Thyroid gland (tissue), 4 donors: ENCODE results near the gene MEAK7. TPM values are rescaled to one million over a fixed set of nuclear protein-coding genes. Genes with fewer than 3 reads are reported as not detected.

ENCODE experiments used
- DNase-seq, 2 donors: peaks; one replicate each; pipeline ENCODE4 v3.0.0-alpha.2; 2019
- H3K27ac ChIP-seq, 3 donors: fragments of 200-600 bp; sonication (generic); 1 replicate in 2 of 3; 2 replicates in 1 of 3; pipeline ENCODE4 v1.5.1; 2016 to 2019; ENCODE audit warnings: mild to moderate bottlenecking in 1 of 3, moderate library complexity in 1 of 3
- H3K27me3 ChIP-seq: fragments of 200-600 bp; sonication (generic); one replicate; pipeline ENCODE4 v1.5.1; 2019
- H3K36me3 ChIP-seq, 2 donors: fragments of 200-600 bp; sonication (generic); one replicate each; pipeline ENCODE4 v1.5.1; 2016 to 2019
- H3K4me1 ChIP-seq, 2 donors: fragments of 200-600 bp; sonication (generic); one replicate each; pipeline ENCODE4 v1.5.1; 2017 to 2019
- H3K4me3 ChIP-seq, 3 donors: fragments of 200-600 bp; sonication (generic); replicated peaks in 1 of 3; 1 replicate in 2 of 3; 2 replicates in 1 of 3; pipeline ENCODE4 v1.5.1; 2016; ENCODE audit warnings: mild to moderate bottlenecking in 1 of 3
- H3K9me3 ChIP-seq: fragments of 200-600 bp; sonication (generic); one replicate; pipeline ENCODE4 v1.5.1; 2017
- POLR2A ChIP-seq, 2 donors: fragments of 450-650 bp; IDR thresholded peaks; one replicate each; pipeline ENCODE4 v1.6.1; 2017; ENCODE audit warnings: antibody characterized with exemption in 2 of 2, mild to moderate bottlenecking in 2 of 2, moderate library complexity in 1 of 2
- WGBS, 2 donors: methylation state at CpG; one replicate each; pipeline ENCODE4 v1.1.5; 2017; 5-methylcytosine and 5-hydroxymethylcytosine counted together
- intact Hi-C: fragments of 100-400 bp; cut with DNase I; formaldehyde crosslinking; loops from one replicate; pipeline ENCODE4 v1.15.1; 2023
- total RNA-seq, 4 donors: library from RNA; depleted of rRNA; stranded (reverse); fragments of >200 nt; gene quantifications; one replicate each; pipeline ENCODE4 v1.2.3, GENCODE V29; 2016
- TF ChIP-seq, protein P1 (sequence below), 6 experiments: fragments of 200-600 bp in 3 of 6; fragments of 450-650 bp in 3 of 6; sonication (generic) in 3 of 6; IDR thresholded peaks; one replicate each; pipeline ENCODE4 v1.5.1; 2016 to 2019; ENCODE audit warnings: antibody characterized with exemption in 6 of 6, mild to moderate bottlenecking in 2 of 6, inconsistent platforms in 1 of 6, moderate library complexity in 1 of 6

Gene MEAK7
- total RNA-seq, 4 donors from 2014 or later, result 14.5 to 19.2 (median 16.3) TPM

DNA sequence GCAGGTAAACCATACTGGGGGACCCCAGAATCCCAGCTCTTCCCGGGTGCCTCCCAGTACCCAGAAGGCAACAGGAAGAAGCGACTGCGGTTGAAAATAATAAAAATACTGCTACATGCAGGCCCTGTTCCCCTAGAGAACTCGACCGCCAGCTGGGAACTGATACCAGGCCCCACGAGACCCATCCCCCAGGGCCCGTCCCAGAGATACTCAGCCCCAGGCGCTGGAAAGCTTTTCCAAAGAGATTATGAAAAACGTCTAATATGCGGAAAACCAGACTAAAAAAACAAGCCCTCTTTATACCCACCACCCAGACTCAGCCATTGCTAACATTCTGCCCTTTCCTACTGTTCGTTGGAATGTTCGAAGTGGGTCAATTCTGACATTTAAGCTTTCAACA lies 12.9 kb upstream of the MEAK7 start:
- Histone ChIP-seq H3K9me3 (no peaks in the 10 kb centered on the region), H3K36me3 (no peaks in the 10 kb centered on the region), H3K4me1 (peaks cover 4 to 7% of the 10 kb centered on the region in 2 donors), H3K27ac (no peak overlapping the region), H3K4me3 (no peak overlapping the region), H3K27me3 (no peaks in the 10 kb centered on the region)
- no peak for TF ChIP-seq POLR2A (IDR thresholded peaks at IDR 0.05)
- TF ChIP-seq, protein P1, sequence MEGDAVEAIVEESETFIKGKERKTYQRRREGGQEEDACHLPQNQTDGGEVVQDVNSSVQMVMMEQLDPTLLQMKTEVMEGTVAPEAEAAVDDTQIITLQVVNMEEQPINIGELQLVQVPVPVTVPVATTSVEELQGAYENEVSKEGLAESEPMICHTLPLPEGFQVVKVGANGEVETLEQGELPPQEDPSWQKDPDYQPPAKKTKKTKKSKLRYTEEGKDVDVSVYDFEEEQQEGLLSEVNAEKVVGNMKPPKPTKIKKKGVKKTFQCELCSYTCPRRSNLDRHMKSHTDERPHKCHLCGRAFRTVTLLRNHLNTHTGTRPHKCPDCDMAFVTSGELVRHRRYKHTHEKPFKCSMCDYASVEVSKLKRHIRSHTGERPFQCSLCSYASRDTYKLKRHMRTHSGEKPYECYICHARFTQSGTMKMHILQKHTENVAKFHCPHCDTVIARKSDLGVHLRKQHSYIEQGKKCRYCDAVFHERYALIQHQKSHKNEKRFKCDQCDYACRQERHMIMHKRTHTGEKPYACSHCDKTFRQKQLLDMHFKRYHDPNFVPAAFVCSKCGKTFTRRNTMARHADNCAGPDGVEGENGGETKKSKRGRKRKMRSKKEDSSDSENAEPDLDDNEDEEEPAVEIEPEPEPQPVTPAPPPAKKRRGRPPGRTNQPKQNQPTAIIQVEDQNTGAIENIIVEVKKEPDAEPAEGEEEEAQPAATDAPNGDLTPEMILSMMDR (IDR thresholded peaks at IDR 0.05), result no peak
- no peak for DNase-seq
- intact Hi-C loops, result loop anchor here (10.0 kb wide), 1 partner anchor 447 kb away; no protein-coding TSS in a partner anchor
- 88 to 93% methylated on average over 12 of the region's 12 CpGs for WGBS, 2 donors

DNA sequence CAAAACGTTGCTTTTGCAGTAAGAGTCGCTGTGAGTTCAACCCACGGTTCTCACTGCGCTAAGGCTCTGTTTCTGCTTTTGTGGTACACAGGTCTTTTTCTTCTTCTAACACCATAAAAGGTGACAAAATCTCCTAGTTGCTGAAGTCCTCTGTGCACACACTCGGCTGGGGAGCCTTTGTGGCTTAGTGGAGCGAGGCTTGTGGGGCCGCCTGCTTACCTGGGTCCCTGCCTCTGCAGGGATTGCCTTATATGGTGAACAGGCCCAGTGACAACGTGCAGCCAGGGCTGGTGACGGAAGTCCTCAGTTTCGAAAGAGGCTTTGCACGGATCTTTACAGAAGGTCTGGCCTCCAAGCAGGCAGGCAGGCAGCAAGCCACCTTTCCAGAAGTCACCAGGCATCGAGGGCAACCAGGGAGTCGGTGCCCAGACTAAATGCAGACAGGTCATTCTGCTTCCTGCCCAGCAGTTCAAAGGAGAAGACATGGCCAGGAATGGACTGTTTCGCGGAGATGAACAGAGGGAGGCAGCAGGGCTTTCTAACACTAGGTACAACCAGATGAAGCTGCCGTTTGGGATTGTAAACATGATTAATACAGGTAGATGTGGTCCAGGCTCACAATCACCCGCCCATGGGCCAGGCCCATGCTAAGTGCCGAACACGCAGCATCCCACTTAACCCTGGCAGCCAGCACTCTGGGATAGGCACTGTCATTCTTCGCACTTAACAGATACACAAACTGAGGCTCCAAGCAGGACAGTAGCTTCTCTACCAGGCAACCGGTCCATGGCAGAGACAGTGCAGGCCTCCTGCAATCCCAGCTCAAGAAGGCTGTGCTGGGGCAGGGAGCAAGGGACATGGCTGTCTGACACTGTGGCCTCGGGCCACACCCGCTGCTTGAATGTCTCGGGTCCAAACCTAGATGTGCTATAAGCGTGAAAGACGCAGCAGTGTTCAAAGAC lies 10.7 kb upstream of the MEAK7 start:
- H3K9me3 ChIP-seq, result no peaks in the 10 kb centered on the region
- H3K27me3 ChIP-seq, result no peaks in the 10 kb centered on the region
- no peak for DNase-seq
- no peak overlapping the region for H3K4me3 ChIP-seq
- 83% methylated on average over 25 of the region's 26 CpGs for WGBS, 2 donors
- H3K36me3 ChIP-seq, result no peaks in the 10 kb centered on the region
- intact Hi-C loops, result loop anchor here (5.0 to 10.0 kb wide), 2 partner anchors 212 to 450 kb away; no protein-coding TSS in a partner anchor
- no peak overlapping the region for H3K27ac ChIP-seq
- no peaks in the 10 kb centered on the region for H3K4me1 ChIP-seq
- TF ChIP-seq, protein P1 (IDR thresholded peaks at IDR 0.05), result no peak

DNA sequence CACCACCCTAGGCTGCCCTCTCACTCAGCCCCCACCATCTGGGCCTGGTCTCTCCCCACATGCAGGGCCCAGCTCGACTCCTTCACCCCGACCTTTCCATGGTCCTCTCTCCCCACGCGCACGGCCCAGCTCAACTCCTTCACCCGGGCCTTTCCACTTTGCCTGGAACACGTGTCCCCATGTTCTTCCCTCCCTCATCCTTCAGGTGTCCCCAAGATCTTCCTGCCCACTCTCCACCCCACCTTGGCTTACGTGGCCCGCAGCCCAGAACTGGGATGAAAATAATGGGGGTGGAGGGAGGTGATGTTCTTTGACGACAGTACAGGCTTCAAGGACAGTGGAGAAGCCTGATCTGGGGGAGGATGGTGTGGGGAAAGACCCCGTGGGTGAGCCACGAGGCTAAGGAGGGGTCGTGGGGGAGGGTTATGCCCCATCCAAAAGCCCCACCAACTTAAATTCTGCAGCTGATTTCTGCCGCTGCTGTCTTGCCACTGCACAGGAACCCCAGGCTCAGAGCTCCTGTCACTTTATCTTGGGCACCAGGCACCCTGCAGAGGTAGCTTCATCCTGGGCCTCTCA lies 9.9 kb upstream of the MEAK7 start:
- Histone ChIP-seq H3K27ac (no peak overlapping the region), H3K36me3 (no peaks in the 10 kb centered on the region), H3K4me3 (no peak overlapping the region), H3K27me3 (no peaks in the 10 kb centered on the region), H3K4me1 (no peaks in the 10 kb centered on the region), H3K9me3 (no peaks in the 10 kb centered on the region)
- WGBS, 2 donors, result 78 to 79% methylated on average over 14 of the region's 14 CpGs
- TF ChIP-seq, protein P1 (IDR thresholded peaks at IDR 0.05), result no peak
- DNase-seq, result no peak
- intact Hi-C loops, result loop anchor here (5.0 to 10.0 kb wide), 2 partner anchors 213 to 450 kb away; no protein-coding TSS in a partner anchor

DNA sequence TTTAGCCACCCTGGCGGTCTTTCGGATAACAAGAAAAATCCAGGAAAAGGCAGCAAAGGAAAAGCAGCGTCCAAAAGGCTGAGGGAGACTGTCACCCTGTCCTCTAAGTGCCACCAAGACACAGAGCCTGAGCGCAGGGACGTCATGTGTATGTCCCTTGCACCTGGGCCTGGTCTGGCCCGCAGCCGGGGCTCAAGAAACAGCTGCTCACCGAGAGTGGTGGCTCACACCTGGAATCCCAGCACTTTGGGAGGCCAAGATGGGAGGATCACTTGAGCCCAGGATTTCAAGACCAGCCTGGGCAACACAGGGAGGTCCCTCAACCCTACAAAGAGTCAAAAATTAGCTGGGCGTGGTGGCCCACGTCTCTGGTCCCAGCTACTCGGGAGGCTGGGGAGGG lies 9.2 kb upstream of the MEAK7 start:
- Histone ChIP-seq H3K9me3 (no peaks in the 10 kb centered on the region), H3K27me3 (no peaks in the 10 kb centered on the region), H3K36me3 (no peaks in the 10 kb centered on the region), H3K4me1 (no peaks in the 10 kb centered on the region), H3K4me3 (no peak overlapping the region), H3K27ac (no peak overlapping the region)
- 85 to 87% methylated on average over 9 to 10 of the region's 11 CpGs for whole genome bisulfite sequencing, 2 donors
- intact Hi-C loops, result loop anchor here (2.0 to 10.0 kb wide), 3 partner anchors 107 to 451 kb away; no protein-coding TSS in a partner anchor
- TF ChIP-seq POLR2A (IDR thresholded peaks at IDR 0.05), result no peak
- TF ChIP-seq, protein P1 (IDR thresholded peaks at IDR 0.05), result no peak
- DNase-seq, result no peak

DNA sequence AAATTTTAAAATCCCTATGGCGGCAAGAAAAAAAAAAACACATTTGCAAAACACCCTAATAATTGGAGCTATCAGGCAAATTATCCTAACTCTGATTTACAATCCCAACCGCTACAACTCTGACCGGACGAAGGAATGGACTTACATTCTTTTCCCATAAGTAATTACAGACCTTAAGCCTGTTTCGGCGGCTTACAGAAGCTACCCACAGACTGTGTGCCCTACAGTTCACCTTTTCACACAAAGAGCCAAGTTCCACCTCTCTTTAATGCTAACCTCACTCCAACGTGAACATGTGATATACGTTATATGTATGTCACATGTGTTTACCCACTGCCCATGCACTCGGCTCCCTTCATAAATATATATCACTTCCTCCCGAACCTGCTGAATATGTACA lies 8.7 kb upstream of the MEAK7 start:
- intact Hi-C loops, result loop anchor here (2.0 to 10.0 kb wide), 3 partner anchors 108 to 452 kb away; no protein-coding TSS in a partner anchor
- Histone ChIP-seq H3K36me3 (no peaks in the 10 kb centered on the region), H3K4me1 (no peaks in the 10 kb centered on the region), H3K9me3 (no peaks in the 10 kb centered on the region), H3K27me3 (no peaks in the 10 kb centered on the region), H3K27ac (no peak overlapping the region), H3K4me3 (no peak overlapping the region)
- no peak for DNase-seq
- WGBS, 2 donors, result 92 to 97% methylated on average over 10 of the region's 10 CpGs
- TF ChIP-seq, protein P1 (IDR thresholded peaks at IDR 0.05), result no peak
- TF ChIP-seq POLR2A (IDR thresholded peaks at IDR 0.05), result no peak
